Iris pigment epithelial cell (primary cell): ENCODE data around the gene TIMD4.

Source experiments
- DNase-seq: peaks from one replicate; pipeline ENCODE4 v3.0.0-alpha.2; 2011; ENCODE audit warnings: low read depth

TIMD4 gene

GRCh38 chr5:156922207-156922792 is 40.7 kb downstream of the TIMD4 start:
- no peak for DNase-seq

GRCh38 chr5:156920861-156921431 is 42.1 kb downstream of the TIMD4 start:
- no peak for DNase-seq

- DNase-seq: no peak
These were observed 42.8 kb downstream of the TIMD4 start for GRCh38 chr5:156920042-156920860.

GRCh38 chr5:156918311-156918845 is 44.6 kb downstream of the TIMD4 start:
- no peak for DNase-seq

- DNase-seq: no peak
These were observed 48.7 kb downstream of the TIMD4 start for GRCh38 chr5:156914371-156914737.

- no peak for DNase-seq
These were observed 49.2 kb downstream of the TIMD4 start for GRCh38 chr5:156913719-156914370.

- no peak for DNase-seq
These were observed 49.7 kb downstream of the TIMD4 start for GRCh38 chr5:156913355-156913718.

- no peak for DNase-seq
These were observed 50.2 kb downstream of the TIMD4 start for GRCh38 chr5:156912869-156913268.

- DNase-seq: no peak
These were observed 53.8 kb downstream of the TIMD4 start for GRCh38 chr5:156909180-156909579.

- no peak for DNase-seq
These were observed 55.4 kb downstream of the TIMD4 start for GRCh38 chr5:156907667-156908066.

- no peak for DNase-seq
These were observed 56.2 kb downstream of the TIMD4 start for GRCh38 chr5:156906807-156907206.

GRCh38 chr5:156896546-156896945 is 66.5 kb downstream of the TIMD4 start:
- DNase-seq: no peak

GRCh38 chr5:156893517-156893916 is 69.5 kb downstream of the TIMD4 start:
- DNase-seq: no peak

- DNase-seq: no peak
These were observed 70.2 kb downstream of the TIMD4 start for GRCh38 chr5:156892864-156893263.

GRCh38 chr5:156892223-156892622 is 70.8 kb downstream of the TIMD4 start:
- DNase-seq: no peak

- DNase-seq: no peak
These were observed 74.5 kb downstream of the TIMD4 start for GRCh38 chr5:156888520-156888919.

- no peak for DNase-seq
These were observed 79.6 kb downstream of the TIMD4 start for GRCh38 chr5:156883316-156883875.

- no peak for DNase-seq
These were observed 83.3 kb downstream of the TIMD4 start for GRCh38 chr5:156879665-156880285.

GRCh38 chr5:156871212-156871611 is 91.8 kb downstream of the TIMD4 start:
- DNase-seq: no peak

GRCh38 chr5:156870498-156870839 is 92.6 kb downstream of the TIMD4 start:
- DNase-seq: no peak
